Measurements from ENCODE around the gene TOPAZ1.

The TOPAZ1 gene

DNA sequence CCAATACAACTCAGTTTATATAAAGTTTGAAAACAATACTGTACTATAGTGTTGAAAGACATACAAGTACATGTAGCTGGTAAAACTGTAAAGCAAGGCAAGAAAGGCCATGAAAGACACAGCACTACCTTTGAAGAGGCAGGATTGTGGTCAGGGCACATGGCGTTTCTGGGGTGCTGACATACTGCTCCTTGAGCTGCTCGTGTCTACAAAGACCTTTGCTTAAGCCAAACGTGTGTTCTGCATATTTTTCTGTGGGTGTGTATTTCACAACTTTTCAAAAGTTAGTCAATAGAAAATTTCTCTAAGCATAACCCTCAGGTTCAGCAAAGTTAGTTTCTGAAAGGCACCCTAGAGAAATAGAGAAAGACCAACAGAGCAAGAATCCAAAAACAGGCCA, 14.1 kb upstream of the TOPAZ1 start:
- Histone ChIP-seq H3K4me3 (ENCODE audit: low read length) (no peak overlapping the region), H3K27ac (ENCODE audit: low read length) (no peak overlapping the region), H3K36me3 (ENCODE audit: insufficient read depth, low read depth, low read length) (no peaks in the 10 kb centered on the region), H3K9me3 (ENCODE audit: insufficient read depth, low read depth, low read length) (no peaks in the 10 kb centered on the region), H3K27me3 (ENCODE audit: insufficient read depth, low read length) (no peaks in the 10 kb centered on the region), H3K4me1 (ENCODE audit: insufficient read depth, low read length) (no peaks in the 10 kb centered on the region), H3K9ac (ENCODE audit: low read depth, low read length) (no peak overlapping the region)

GRCh38 chr3:44228900-44229299, 12.8 kb upstream of the TOPAZ1 start:
- H3K4me3 ChIP-seq (ENCODE audit: low read length): no peak overlapping the region
- no peaks in the 10 kb centered on the region for H3K4me1 ChIP-seq (ENCODE audit: insufficient read depth, low read length)
- H3K27ac ChIP-seq (ENCODE audit: low read length): no peak overlapping the region
- H3K27me3 ChIP-seq (ENCODE audit: insufficient read depth, low read length): no peaks in the 10 kb centered on the region
- no peaks in the 10 kb centered on the region for H3K9me3 ChIP-seq (ENCODE audit: insufficient read depth, low read depth, low read length)
- no peaks in the 10 kb centered on the region for H3K36me3 ChIP-seq (ENCODE audit: insufficient read depth, low read depth, low read length)
- H3K9ac ChIP-seq (ENCODE audit: low read depth, low read length): no peak overlapping the region

DNA sequence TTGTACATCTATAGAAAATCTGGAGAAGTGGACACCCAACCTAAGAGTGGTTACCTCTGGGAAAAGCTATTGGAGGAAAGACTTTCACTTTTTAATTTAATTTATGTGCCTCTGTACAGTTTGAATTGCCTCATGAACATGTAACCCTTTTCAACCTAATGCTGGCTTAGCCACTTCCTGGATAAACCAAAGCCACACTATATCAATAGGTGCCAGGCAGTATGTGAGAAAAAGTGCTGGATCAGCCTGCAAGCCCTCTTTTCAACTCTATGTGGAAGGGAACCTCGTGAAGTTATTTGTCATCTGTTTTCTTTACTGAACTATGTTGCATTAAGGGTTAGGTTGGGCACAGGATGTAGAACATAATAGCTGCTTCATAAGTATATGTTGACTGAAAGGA, 9.3 kb upstream of the TOPAZ1 start:
- Histone ChIP-seq H3K9ac (ENCODE audit: low read depth, low read length) (no peak overlapping the region), H3K9me3 (ENCODE audit: insufficient read depth, low read depth, low read length) (no peaks in the 10 kb centered on the region), H3K36me3 (ENCODE audit: insufficient read depth, low read depth, low read length) (no peaks in the 10 kb centered on the region), H3K4me1 (ENCODE audit: insufficient read depth, low read length) (no peaks in the 10 kb centered on the region), H3K4me3 (ENCODE audit: low read length) (no peak overlapping the region), H3K27me3 (ENCODE audit: insufficient read depth, low read length) (no peaks in the 10 kb centered on the region), H3K27ac (ENCODE audit: low read length) (no peak overlapping the region)

DNA sequence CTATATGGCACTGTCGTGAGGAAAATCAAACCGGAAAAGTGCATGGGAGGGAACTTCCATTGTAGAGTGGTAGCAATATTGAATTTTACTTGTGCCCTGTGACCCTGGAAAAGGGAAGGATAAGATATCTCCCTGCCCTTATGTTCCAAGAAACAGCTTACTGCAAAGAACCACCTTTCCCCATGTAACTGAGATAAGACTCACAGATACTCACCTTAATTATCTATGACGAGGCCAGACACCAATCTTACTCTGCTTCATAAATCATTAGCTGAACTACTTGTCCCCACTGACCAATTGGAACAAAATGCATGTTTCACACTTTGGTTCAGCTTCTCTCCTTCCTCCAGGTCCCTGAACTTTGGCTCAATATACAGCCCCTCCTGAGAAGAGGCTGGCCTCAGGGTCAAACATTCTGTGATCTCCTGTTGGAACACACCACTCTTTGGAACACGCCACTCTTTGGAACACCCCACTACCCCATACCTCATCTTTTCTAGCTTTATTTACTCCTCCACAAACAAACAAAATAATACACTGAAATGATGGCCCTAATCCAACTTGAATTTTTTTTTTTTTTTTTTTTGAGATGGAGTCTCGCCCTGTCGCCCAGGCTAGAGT, 6.9 kb upstream of the TOPAZ1 start:
- H3K9me3 ChIP-seq (ENCODE audit: insufficient read depth, low read depth, low read length): no peaks in the 10 kb centered on the region
- no peaks in the 10 kb centered on the region for H3K36me3 ChIP-seq (ENCODE audit: insufficient read depth, low read depth, low read length)
- H3K9ac ChIP-seq (ENCODE audit: low read depth, low read length): no peak overlapping the region
- no peaks in the 10 kb centered on the region for H3K27me3 ChIP-seq (ENCODE audit: insufficient read depth, low read length)
- no peaks in the 10 kb centered on the region for H3K4me1 ChIP-seq (ENCODE audit: insufficient read depth, low read length)
- H3K4me3 ChIP-seq (ENCODE audit: low read length): no peak overlapping the region
- H3K27ac ChIP-seq (ENCODE audit: low read length): no peak overlapping the region

DNA sequence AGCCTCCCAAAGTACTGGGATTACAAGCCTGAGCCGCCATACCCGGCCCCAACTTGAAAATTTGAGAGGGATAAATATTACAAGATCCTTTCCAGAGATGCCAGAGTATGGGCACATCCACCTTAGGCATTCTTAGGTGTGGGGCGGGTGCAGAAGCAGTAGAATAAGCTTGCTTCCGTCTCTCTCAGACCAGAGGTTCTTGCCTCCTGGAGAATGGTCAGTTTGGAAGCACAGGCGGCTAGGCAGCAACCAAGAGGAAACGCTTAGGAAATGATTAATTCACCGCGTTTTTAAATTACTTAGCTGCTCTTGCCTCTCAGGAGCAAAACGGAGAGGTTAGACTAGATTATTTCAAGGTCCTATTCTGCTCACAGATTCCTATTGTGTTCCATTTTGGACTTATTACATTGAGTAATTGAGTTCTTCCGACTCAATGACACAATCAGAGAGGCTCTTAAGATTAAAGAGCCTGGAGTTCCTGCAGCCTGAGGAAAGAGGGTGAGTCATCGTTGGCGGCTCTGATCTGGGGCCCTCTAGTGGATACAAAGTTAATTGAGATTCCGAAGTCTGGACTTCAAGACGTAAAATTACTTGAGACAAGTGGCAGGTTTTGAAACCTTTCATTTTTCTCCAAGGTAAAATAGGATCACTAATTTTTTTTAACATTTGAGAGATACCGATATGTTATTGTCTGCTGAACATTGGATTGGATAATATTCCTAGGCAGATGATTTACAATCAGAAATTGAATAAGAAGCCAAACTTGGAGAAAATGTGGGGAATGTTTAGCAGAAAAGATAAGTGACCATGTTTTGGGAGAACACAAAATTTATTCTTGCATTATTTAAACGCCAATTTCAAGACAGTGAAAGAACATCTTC, 5.8 kb upstream of the TOPAZ1 start:
- no peaks in the 10 kb centered on the region for H3K27me3 ChIP-seq (ENCODE audit: insufficient read depth, low read length)
- no peak overlapping the region for H3K9ac ChIP-seq (ENCODE audit: low read depth, low read length)
- no peaks in the 10 kb centered on the region for H3K9me3 ChIP-seq (ENCODE audit: insufficient read depth, low read depth, low read length)
- no peaks in the 10 kb centered on the region for H3K4me1 ChIP-seq (ENCODE audit: insufficient read depth, low read length)
- no peak overlapping the region for H3K27ac ChIP-seq (ENCODE audit: low read length)
- no peak overlapping the region for H3K4me3 ChIP-seq (ENCODE audit: low read length)
- H3K36me3 ChIP-seq (ENCODE audit: insufficient read depth, low read depth, low read length): no peaks in the 10 kb centered on the region

GRCh38 chr3:44236485-44236908, 5.2 kb upstream of the TOPAZ1 start:
- H3K4me3 ChIP-seq (ENCODE audit: low read length): no peak overlapping the region
- no peaks in the 10 kb centered on the region for H3K4me1 ChIP-seq (ENCODE audit: insufficient read depth, low read length)
- H3K9me3 ChIP-seq (ENCODE audit: insufficient read depth, low read depth, low read length): no peaks in the 10 kb centered on the region
- no peak overlapping the region for H3K9ac ChIP-seq (ENCODE audit: low read depth, low read length)
- no peaks in the 10 kb centered on the region for H3K36me3 ChIP-seq (ENCODE audit: insufficient read depth, low read depth, low read length)
- no peaks in the 10 kb centered on the region for H3K27me3 ChIP-seq (ENCODE audit: insufficient read depth, low read length)
- H3K27ac ChIP-seq (ENCODE audit: low read length): no peak overlapping the region

- no peak overlapping the region for H3K4me3 ChIP-seq (ENCODE audit: low read length)
- H3K9me3 ChIP-seq (ENCODE audit: insufficient read depth, low read depth, low read length): no peaks in the 10 kb centered on the region
- H3K27ac ChIP-seq (ENCODE audit: low read length): no peak overlapping the region
- no peaks in the 10 kb centered on the region for H3K27me3 ChIP-seq (ENCODE audit: insufficient read depth, low read length)
- H3K4me1 ChIP-seq (ENCODE audit: insufficient read depth, low read length): no peaks in the 10 kb centered on the region
- no peaks in the 10 kb centered on the region for H3K36me3 ChIP-seq (ENCODE audit: insufficient read depth, low read depth, low read length)
- H3K9ac ChIP-seq (ENCODE audit: low read depth, low read length): no peak overlapping the region
These were observed 4.5 kb upstream of the TOPAZ1 start for GRCh38 chr3:44237161-44237560.

- Histone ChIP-seq H3K4me3 (ENCODE audit: low read length) (no peak overlapping the region), H3K9me3 (ENCODE audit: insufficient read depth, low read depth, low read length) (no peaks in the 10 kb centered on the region), H3K27ac (ENCODE audit: low read length) (no peak overlapping the region), H3K9ac (ENCODE audit: low read depth, low read length) (no peak overlapping the region), H3K36me3 (ENCODE audit: insufficient read depth, low read depth, low read length) (no peaks in the 10 kb centered on the region), H3K27me3 (ENCODE audit: insufficient read depth, low read length) (no peaks in the 10 kb centered on the region), H3K4me1 (ENCODE audit: insufficient read depth, low read length) (no peaks in the 10 kb centered on the region)
These were observed 4.0 kb upstream of the TOPAZ1 start for GRCh38 chr3:44237665-44238064.

DNA sequence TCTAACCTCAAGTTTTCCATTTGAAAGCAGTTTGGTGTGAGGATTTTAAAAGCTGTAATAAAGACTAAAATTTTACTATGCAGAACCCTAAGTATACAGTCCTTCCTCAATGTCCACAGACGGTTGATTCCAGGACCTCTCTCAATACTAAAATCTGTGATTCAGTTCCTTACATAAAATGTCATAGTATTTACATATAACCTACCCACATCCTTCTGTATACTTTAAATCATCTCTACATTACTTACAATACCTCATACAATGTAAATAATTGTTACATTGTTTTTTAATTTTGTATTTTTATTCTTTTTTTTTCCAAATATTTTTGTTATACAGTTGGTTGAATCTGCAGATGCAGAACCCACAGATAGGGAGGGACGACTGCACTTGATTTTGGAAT, 2.8 kb upstream of the TOPAZ1 start:
- Histone ChIP-seq H3K4me1 (ENCODE audit: insufficient read depth, low read length) (no peaks in the 10 kb centered on the region), H3K4me3 (ENCODE audit: low read length) (no peak overlapping the region), H3K27me3 (ENCODE audit: insufficient read depth, low read length) (no peaks in the 10 kb centered on the region), H3K36me3 (ENCODE audit: insufficient read depth, low read depth, low read length) (no peaks in the 10 kb centered on the region), H3K9ac (ENCODE audit: low read depth, low read length) (no peak overlapping the region), H3K27ac (ENCODE audit: low read length) (no peak overlapping the region), H3K9me3 (ENCODE audit: insufficient read depth, low read depth, low read length) (no peaks in the 10 kb centered on the region)

- H3K27me3 ChIP-seq (ENCODE audit: insufficient read depth, low read length): no peaks in the 10 kb centered on the region
- H3K9me3 ChIP-seq (ENCODE audit: insufficient read depth, low read depth, low read length): no peaks in the 10 kb centered on the region
- H3K27ac ChIP-seq (ENCODE audit: low read length): no peak overlapping the region
- no peaks in the 10 kb centered on the region for H3K4me1 ChIP-seq (ENCODE audit: insufficient read depth, low read length)
- no peaks in the 10 kb centered on the region for H3K36me3 ChIP-seq (ENCODE audit: insufficient read depth, low read depth, low read length)
- no peak overlapping the region for H3K4me3 ChIP-seq (ENCODE audit: low read length)
- no peak overlapping the region for H3K9ac ChIP-seq (ENCODE audit: low read depth, low read length)
These were observed 1.6 kb upstream of the TOPAZ1 start for GRCh38 chr3:44240061-44240460.

DNA sequence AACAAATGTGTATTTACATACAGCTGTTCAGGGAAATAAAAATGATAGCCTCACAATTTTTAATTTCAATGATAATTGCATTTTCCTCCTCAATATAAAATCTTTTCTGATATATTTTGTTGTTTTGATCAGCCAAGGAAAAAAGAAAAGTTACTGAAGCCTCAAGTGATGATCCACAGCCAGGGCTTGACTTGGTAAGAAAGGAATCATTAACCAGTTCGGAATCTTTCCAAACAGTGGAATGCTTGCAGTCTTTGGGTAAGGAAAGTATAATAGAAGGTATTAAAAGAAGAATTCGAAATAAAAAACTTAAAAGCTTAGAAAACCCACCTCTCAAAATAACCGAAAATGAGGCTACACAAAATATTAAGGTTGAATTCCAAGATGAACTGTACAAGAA, 1.0 kb downstream of the TOPAZ1 start:
- H3K9me3 ChIP-seq (ENCODE audit: insufficient read depth, low read depth, low read length): no peaks in the 10 kb centered on the region
- H3K4me3 ChIP-seq (ENCODE audit: low read length): no peak overlapping the region
- H3K9ac ChIP-seq (ENCODE audit: low read depth, low read length): no peak overlapping the region
- no peaks in the 10 kb centered on the region for H3K27me3 ChIP-seq (ENCODE audit: insufficient read depth, low read length)
- H3K4me1 ChIP-seq (ENCODE audit: insufficient read depth, low read length): no peaks in the 10 kb centered on the region
- H3K27ac ChIP-seq (ENCODE audit: low read length): no peak overlapping the region
- no peaks in the 10 kb centered on the region for H3K36me3 ChIP-seq (ENCODE audit: insufficient read depth, low read depth, low read length)

- no peaks in the 10 kb centered on the region for H3K36me3 ChIP-seq (ENCODE audit: insufficient read depth, low read depth, low read length)
- H3K27me3 ChIP-seq (ENCODE audit: insufficient read depth, low read length): no peaks in the 10 kb centered on the region
- H3K4me1 ChIP-seq (ENCODE audit: insufficient read depth, low read length): no peaks in the 10 kb centered on the region
- H3K27ac ChIP-seq (ENCODE audit: low read length): no peak overlapping the region
- no peak overlapping the region for H3K4me3 ChIP-seq (ENCODE audit: low read length)
- no peaks in the 10 kb centered on the region for H3K9me3 ChIP-seq (ENCODE audit: insufficient read depth, low read depth, low read length)
- H3K9ac ChIP-seq (ENCODE audit: low read depth, low read length): no peak overlapping the region
These were observed 6.5 kb downstream of the TOPAZ1 start for GRCh38 chr3:44248152-44248551.

All from iPS-20b (cell line).